ENCODE measurements around the gene TNFAIP8L1.

DNA sequence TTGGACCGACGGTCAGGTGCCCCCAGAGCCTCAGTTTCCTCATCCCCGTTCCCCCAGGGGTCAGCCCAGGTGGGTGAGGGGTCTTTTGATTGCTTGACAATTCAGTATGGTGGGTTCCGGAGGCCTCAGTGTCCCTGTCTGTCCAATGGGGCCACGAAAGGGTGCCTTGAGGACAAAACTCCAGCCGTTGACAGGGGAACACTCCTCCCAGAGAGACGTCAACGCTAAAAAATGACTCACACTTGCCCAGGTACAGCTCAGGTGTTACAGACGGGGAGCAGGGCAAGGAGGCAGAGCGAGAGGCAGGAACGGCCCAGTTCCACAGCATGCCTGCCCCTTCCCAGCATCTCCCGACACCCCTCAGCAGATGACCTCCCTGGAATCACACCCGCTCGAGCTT is 1.8 kb downstream of the TNFAIP8L1 start:
- TF ChIP-seq, protein P1, sequence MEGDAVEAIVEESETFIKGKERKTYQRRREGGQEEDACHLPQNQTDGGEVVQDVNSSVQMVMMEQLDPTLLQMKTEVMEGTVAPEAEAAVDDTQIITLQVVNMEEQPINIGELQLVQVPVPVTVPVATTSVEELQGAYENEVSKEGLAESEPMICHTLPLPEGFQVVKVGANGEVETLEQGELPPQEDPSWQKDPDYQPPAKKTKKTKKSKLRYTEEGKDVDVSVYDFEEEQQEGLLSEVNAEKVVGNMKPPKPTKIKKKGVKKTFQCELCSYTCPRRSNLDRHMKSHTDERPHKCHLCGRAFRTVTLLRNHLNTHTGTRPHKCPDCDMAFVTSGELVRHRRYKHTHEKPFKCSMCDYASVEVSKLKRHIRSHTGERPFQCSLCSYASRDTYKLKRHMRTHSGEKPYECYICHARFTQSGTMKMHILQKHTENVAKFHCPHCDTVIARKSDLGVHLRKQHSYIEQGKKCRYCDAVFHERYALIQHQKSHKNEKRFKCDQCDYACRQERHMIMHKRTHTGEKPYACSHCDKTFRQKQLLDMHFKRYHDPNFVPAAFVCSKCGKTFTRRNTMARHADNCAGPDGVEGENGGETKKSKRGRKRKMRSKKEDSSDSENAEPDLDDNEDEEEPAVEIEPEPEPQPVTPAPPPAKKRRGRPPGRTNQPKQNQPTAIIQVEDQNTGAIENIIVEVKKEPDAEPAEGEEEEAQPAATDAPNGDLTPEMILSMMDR (IDR thresholded peaks at IDR 0.05; ENCODE audit: insufficient read depth, low read depth, low read length), result no peak
- TF ChIP-seq EZH2 (IDR thresholded peaks at IDR 0.05; ENCODE audit: insufficient read depth, low read length), result no peak

Data from astrocyte (in vitro differentiated cells and primary cell).